SU-DHL-6 (cell line): ENCODE data around the gene TESK2.

Experiments used
- H2AFZ ChIP-seq: fragments of 200-600 bp; sonication (generic); 2 replicates; pipeline ENCODE4 v1.6.1; 2014; ENCODE audit warnings: low read depth, mild to moderate bottlenecking, moderate library complexity, mixed read lengths, antibody characterized with exemption, low read length; ENCODE audit not compliant: severe bottlenecking
- H3F3A ChIP-seq: fragments of 200-600 bp; shearing (Covaris generic); 2 replicates; pipeline ENCODE4 v1.6.0; 2016; ENCODE audit warnings: antibody characterized with exemption, mild to moderate bottlenecking; ENCODE audit not compliant: insufficient read depth
- H3K27ac ChIP-seq: fragments of 200-600 bp; sonication (generic); 2 replicates; pipeline ENCODE4 v1.5.1; 2016; ENCODE audit warnings: low read depth, mild to moderate bottlenecking, low read length, moderate library complexity, mixed read lengths
- H3K27me3 ChIP-seq: fragments of 200-600 bp; sonication (generic), shearing (Covaris generic); 2 replicates; pipeline ENCODE4 v1.6.0; 2014; ENCODE audit warnings: mild to moderate bottlenecking, low read length
- H3K36me3 ChIP-seq: fragments of 200-600 bp; sonication (generic); 2 replicates; pipeline ENCODE4 v1.6.1; 2014; ENCODE audit warnings: mild to moderate bottlenecking, low read length, mixed read lengths
- H3K4me2 ChIP-seq: fragments of 300-600, 200-600 bp; shearing (Covaris generic), sonication (generic); 2 replicates; pipeline ENCODE4 v1.6.0; 2014; ENCODE audit warnings: low read length, low read depth, mild to moderate bottlenecking; ENCODE audit not compliant: poor library complexity, severe bottlenecking
- H3K4me3 ChIP-seq: fragments of 200-600 bp; sonication (generic); 2 replicates; pipeline ENCODE4 v1.5.1; 2014; ENCODE audit warnings: antibody characterized with exemption, low read length, mild to moderate bottlenecking, mixed read lengths; ENCODE audit not compliant: insufficient read depth, poor library complexity, severe bottlenecking
- H3K79me2 ChIP-seq: fragments of 200-600 bp; sonication (generic); 2 replicates; pipeline ENCODE4 v1.6.1; 2014; ENCODE audit warnings: mild to moderate bottlenecking, low read length, moderate library complexity; ENCODE audit not compliant: insufficient read depth
- H3K9ac ChIP-seq: fragments of 200-600 bp; sonication (generic); 2 replicates; pipeline ENCODE4 v1.7.0; 2014; ENCODE audit warnings: mild to moderate bottlenecking, low read length
- H3K9me2 ChIP-seq: fragments of 200-600 bp; sonication (generic); replicated peaks from 2 replicates; pipeline ENCODE4 v1.6.1; 2014; ENCODE audit warnings: low read length; ENCODE audit not compliant: insufficient read depth
- H3K9me3 ChIP-seq: fragments of 200-600 bp; sonication (generic); 2 replicates; pipeline ENCODE4 v1.6.1; 2014; ENCODE audit warnings: low read length, mixed read lengths; ENCODE audit not compliant: insufficient read depth
- H4K20me1 ChIP-seq: fragments of 200-600 bp; sonication (generic); 2 replicates; pipeline ENCODE4 v1.6.1; 2014; ENCODE audit warnings: low read depth, mild to moderate bottlenecking, antibody characterized with exemption, low read length, moderate library complexity, mixed read lengths
- CTCF ChIP-seq: fragments of 200-600 bp; sonication (generic); IDR thresholded peaks from one replicate; pipeline ENCODE4 v1.5.1; 2017; ENCODE audit warnings: antibody characterized with exemption, mild to moderate bottlenecking, low read length, moderate library complexity; ENCODE audit not compliant: insufficient read depth, poor library complexity, severe bottlenecking
- EZH2phosphoT487 ChIP-seq: fragments of 200-600 bp; sonication (generic), shearing (Covaris generic); conservative IDR thresholded peaks from 2 replicates; pipeline ENCODE4 v1.6.1; 2018; ENCODE audit warnings: mild to moderate bottlenecking, antibody characterized with exemption, low read length, moderate library complexity, mixed read lengths

TESK2 gene

GRCh38 chr1:45299296-45299695, 191.7 kb downstream of the TESK2 start:
- no peaks in the 10 kb centered on the region for H4K20me1 ChIP-seq
- no peak overlapping the region for H3K4me2 ChIP-seq
- no peaks in the 10 kb centered on the region for H3K9me2 ChIP-seq
- no peaks in the 10 kb centered on the region for H3K79me2 ChIP-seq
- H3K36me3 ChIP-seq: no peaks in the 10 kb centered on the region
- H3K27ac ChIP-seq: no peak overlapping the region
- H3K9me3 ChIP-seq: no peaks in the 10 kb centered on the region
- peaks cover 8% of the 10 kb centered on the region for H3F3A ChIP-seq
- no peaks in the 10 kb centered on the region for H3K27me3 ChIP-seq
- no peak overlapping the region for H3K4me3 ChIP-seq
- H2AFZ ChIP-seq: no peak overlapping the region
- no peak for TF ChIP-seq CTCF
- TF ChIP-seq EZH2phosphoT487: no peak
- no peak overlapping the region for H3K9ac ChIP-seq

- TF ChIP-seq CTCF (no peak), EZH2phosphoT487 (no peak)
- no peaks in the 10 kb centered on the region for H3K9me3 ChIP-seq
- H3K9me2 ChIP-seq: no peaks in the 10 kb centered on the region
- H3K27ac ChIP-seq: no peak overlapping the region
- no peaks in the 10 kb centered on the region for H3K79me2 ChIP-seq
- no peaks in the 10 kb centered on the region for H3K27me3 ChIP-seq
- no peak overlapping the region for H3K4me2 ChIP-seq
- no peak overlapping the region for H3K9ac ChIP-seq
- no peak overlapping the region for H2AFZ ChIP-seq
- H3F3A ChIP-seq: peaks cover 8% of the 10 kb centered on the region
- no peaks in the 10 kb centered on the region for H4K20me1 ChIP-seq
- no peak overlapping the region for H3K4me3 ChIP-seq
- no peaks in the 10 kb centered on the region for H3K36me3 ChIP-seq
Observed at GRCh38 chr1:45297666-45298356, 193.2 kb downstream of the TESK2 start.
